Measurements from ENCODE around the gene DDX39A. TPM values are rescaled to one million over a fixed set of nuclear protein-coding genes. Genes with fewer than 3 reads are reported as not detected.

DDX39A gene
- total and polyA plus RNA-seq, 2 experiments from 2014 or later: 47.2 to 58.7 TPM

- no peak for DNase-seq
- H3K9ac ChIP-seq: no peak overlapping the region
- H3K79me2 ChIP-seq (ENCODE audit: insufficient read depth): peaks cover 63% of the 10 kb centered on the region
- no peaks in the 10 kb centered on the region for H3K9me3 ChIP-seq (ENCODE audit: low read depth)
- no peak overlapping the region for H3K27ac ChIP-seq
- WGBS, 2 experiments (ENCODE audit: low coverage in 1 of 2, low lambda C conversion rate in 2 of 2, missing lambda C conversion rate in 2 of 2): 85 to 88% methylated on average over 8 of the region's 8 CpGs
- H3K9me2 ChIP-seq (ENCODE audit: insufficient read depth): no peaks in the 10 kb centered on the region
- H2AFZ ChIP-seq: no peak overlapping the region
- no peak overlapping the region for H3K4me2 ChIP-seq (ENCODE audit: unreplicated experiment)
- TF ChIP-seq EZH2 (IDR thresholded peaks at IDR 0.05; ENCODE audit: insufficient read depth, poor library complexity, severe bottlenecking): no peak
- no peak for TF ChIP-seq EZH2phosphoT487 (IDR thresholded peaks at IDR 0.05; ENCODE audit: insufficient read depth, low read depth)
- peaks cover 40% of the 10 kb centered on the region; the same call in 1 of the 2 replicates for H3K36me3 ChIP-seq (ENCODE audit: low read depth)
- in situ Hi-C loops (cut with MboI): no loop called here
- no peak overlapping the region for H3K4me3 ChIP-seq
- no peaks in the 10 kb centered on the region for H3K27me3 ChIP-seq (replicated peaks; ENCODE audit: insufficient read depth)
- 0 out of 2 replicates have a peak, but pooled peaks cover 9% of the 10 kb centered on the region for H3K4me1 ChIP-seq (ENCODE audit: insufficient read depth)
- peaks cover 26% of the 10 kb centered on the region for H3F3A ChIP-seq (ENCODE audit: insufficient read depth)
- no peaks in the 10 kb centered on the region for H4K20me1 ChIP-seq (ENCODE audit: insufficient read depth)
Observed at GRCh38 chr19:14411938-14412245, 7.2 kb downstream of the DDX39A start.

GRCh38 chr19:14411161-14411937, 7.8 kb downstream of the DDX39A start:
- H3K79me2 ChIP-seq (ENCODE audit: insufficient read depth): peaks cover 57% of the 10 kb centered on the region
- no peak overlapping the region for H3K27ac ChIP-seq
- H3K4me3 ChIP-seq: no peak overlapping the region
- TF ChIP-seq EZH2phosphoT487 (IDR thresholded peaks at IDR 0.05; ENCODE audit: insufficient read depth, low read depth) (no peak), EZH2 (IDR thresholded peaks at IDR 0.05; ENCODE audit: insufficient read depth, poor library complexity, severe bottlenecking) (no peak)
- no peak overlapping the region for H2AFZ ChIP-seq
- no peak overlapping the region for H3K9ac ChIP-seq
- H4K20me1 ChIP-seq (ENCODE audit: insufficient read depth): no peaks in the 10 kb centered on the region
- H3K9me2 ChIP-seq (ENCODE audit: insufficient read depth): no peaks in the 10 kb centered on the region
- H3K9me3 ChIP-seq (ENCODE audit: low read depth): no peaks in the 10 kb centered on the region
- no peak for DNase-seq
- WGBS, 2 experiments (ENCODE audit: low coverage in 1 of 2, low lambda C conversion rate in 2 of 2, missing lambda C conversion rate in 2 of 2): 89 to 91% methylated on average over 19 of the region's 19 CpGs
- H3K4me1 ChIP-seq (ENCODE audit: insufficient read depth): 0 out of 2 replicates have a peak, but pooled peaks cover 5% of the 10 kb centered on the region
- no peaks in the 10 kb centered on the region for H3K27me3 ChIP-seq (replicated peaks; ENCODE audit: insufficient read depth)
- H3K36me3 ChIP-seq (ENCODE audit: low read depth): peaks cover 40% of the 10 kb centered on the region; the same call in 1 of the 2 replicates
- in situ Hi-C loops (cut with MboI): no loop called here
- peaks cover 30% of the 10 kb centered on the region for H3F3A ChIP-seq (ENCODE audit: insufficient read depth)
- H3K4me2 ChIP-seq (ENCODE audit: unreplicated experiment): no peak overlapping the region

GRCh38 chr19:14410091-14411051, 8.8 kb downstream of the DDX39A start:
- Histone ChIP-seq H3K9me3 (ENCODE audit: low read depth) (no peaks in the 10 kb centered on the region), H3K27me3 (replicated peaks; ENCODE audit: insufficient read depth) (no peaks in the 10 kb centered on the region), H2AFZ (no peak overlapping the region), H3K79me2 (ENCODE audit: insufficient read depth) (peaks cover 48% of the 10 kb centered on the region), H3K36me3 (ENCODE audit: low read depth) (peaks cover 40% of the 10 kb centered on the region; the same call in 1 of the 2 replicates), H3K4me2 (ENCODE audit: unreplicated experiment) (no peak overlapping the region), H3K4me1 (ENCODE audit: insufficient read depth) (no peaks in the 10 kb centered on the region), H3K9ac (no peak overlapping the region), H4K20me1 (ENCODE audit: insufficient read depth) (no peaks in the 10 kb centered on the region), H3K4me3 (no peak overlapping the region), H3F3A (ENCODE audit: insufficient read depth) (peaks cover 30% of the 10 kb centered on the region), H3K9me2 (ENCODE audit: insufficient read depth) (no peaks in the 10 kb centered on the region), H3K27ac (no peak overlapping the region)
- TF ChIP-seq EZH2phosphoT487 (IDR thresholded peaks at IDR 0.05; ENCODE audit: insufficient read depth, low read depth) (no peak), EZH2 (IDR thresholded peaks at IDR 0.05; ENCODE audit: insufficient read depth, poor library complexity, severe bottlenecking) (no peak)
- WGBS, 2 experiments (ENCODE audit: low coverage in 1 of 2, low lambda C conversion rate in 2 of 2, missing lambda C conversion rate in 2 of 2): 90 to 93% methylated on average over 24 to 44 of the region's 44 CpGs
- in situ Hi-C loops (cut with MboI): no loop called here
- DNase-seq: no peak

All from GM23248 (cell line).